Subcutaneous adipose tissue (tissue), 4 donors: Measurements from ENCODE around the gene ZNF566. TPM values are rescaled to one million over a fixed set of nuclear protein-coding genes. Genes with fewer than 3 reads are reported as not detected.

Experiments
- CTCF ChIP-seq: fragments of 450-650 bp; IDR thresholded peaks from one replicate; pipeline ENCODE4 v1.5.1; 2016; ENCODE audit warnings: low read depth, mild to moderate bottlenecking, control low read depth, antibody characterized with exemption, moderate library complexity
- total RNA-seq, 4 donors: library from RNA; depleted of rRNA; stranded (reverse); fragments of >200 nt; gene quantifications; one replicate each; pipeline ENCODE4 v1.1.0, GENCODE V29; 2016

The ZNF566 gene
- total RNA-seq, 4 donors from 2014 or later: 9.9 to 22.4 (median 13.8) TPM

DNA sequence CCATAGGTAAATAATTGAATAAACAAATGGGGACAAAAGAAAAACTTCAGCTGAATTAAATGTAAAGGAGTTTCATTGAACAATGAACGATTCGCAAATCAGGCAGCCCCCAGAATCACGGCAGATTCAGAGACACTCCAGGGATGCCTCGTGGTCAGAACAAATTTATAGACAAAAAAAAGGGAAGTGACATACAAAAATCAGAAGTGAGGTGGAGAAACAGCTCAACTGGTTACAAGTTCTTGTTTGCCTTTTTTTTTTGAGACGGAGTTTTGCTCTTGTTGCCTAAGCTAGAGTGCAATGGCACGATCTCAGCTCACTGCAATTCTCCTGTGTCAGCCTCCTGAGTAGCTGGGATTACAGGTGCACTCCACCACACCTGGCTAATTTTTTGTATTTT is 5.7 kb downstream of the ZNF566 start:
- no peak for TF ChIP-seq CTCF

DNA sequence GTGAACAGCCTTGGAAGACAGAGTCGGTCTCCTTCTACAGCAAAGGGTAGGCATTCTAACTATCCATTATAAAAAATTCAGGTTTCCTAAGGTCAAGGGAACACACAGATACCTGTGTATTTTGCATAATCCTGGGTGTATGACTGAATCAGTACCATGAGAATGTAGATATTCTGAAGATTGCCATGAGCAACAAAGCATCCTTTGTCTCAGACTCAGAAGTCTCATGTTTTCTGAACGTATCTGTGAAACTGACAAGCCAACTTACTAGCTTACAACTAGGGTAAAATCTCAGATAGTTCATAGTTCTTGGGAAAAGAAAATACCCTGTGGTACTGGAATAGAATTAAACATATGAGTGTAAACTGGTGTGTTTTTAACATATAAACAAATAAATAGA is 6.5 kb downstream of the ZNF566 start:
- no peak for TF ChIP-seq CTCF

GRCh38 chr19:36460046-36460445 is 29.3 kb downstream of the ZNF566 start:
- TF ChIP-seq CTCF: no peak

- no peak for TF ChIP-seq CTCF
These were observed 32.5 kb downstream of the ZNF566 start for GRCh38 chr19:36456831-36457230.

DNA sequence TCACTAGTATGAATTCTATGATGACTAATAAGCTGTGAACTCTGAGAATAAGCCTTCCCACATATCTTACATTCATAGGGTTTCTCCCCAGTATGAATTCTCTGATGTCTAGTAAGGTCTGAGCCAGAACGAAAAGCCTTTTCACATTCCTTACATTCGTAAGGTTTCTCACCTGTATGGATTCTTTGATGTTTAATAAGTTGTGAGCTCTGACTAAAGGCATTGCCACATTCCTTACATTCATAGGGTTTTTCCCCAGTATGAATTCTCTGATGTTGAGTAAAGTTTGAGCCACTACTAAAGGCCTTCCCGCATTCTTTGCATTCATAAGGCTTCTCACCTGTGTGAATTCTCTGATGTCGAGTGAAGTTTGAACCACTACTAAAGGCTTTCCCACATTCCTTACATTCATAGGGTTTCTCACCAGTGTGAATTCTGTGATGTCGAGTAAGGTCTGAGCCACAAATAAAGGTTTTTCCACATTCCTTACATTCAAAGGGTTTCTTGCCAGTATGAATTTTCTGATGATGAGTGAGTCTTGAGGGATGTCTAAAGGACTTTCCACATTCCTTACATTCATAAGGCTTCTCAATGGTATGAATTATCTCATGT is 40.2 kb downstream of the ZNF566 start:
- TF ChIP-seq CTCF: no peak

DNA sequence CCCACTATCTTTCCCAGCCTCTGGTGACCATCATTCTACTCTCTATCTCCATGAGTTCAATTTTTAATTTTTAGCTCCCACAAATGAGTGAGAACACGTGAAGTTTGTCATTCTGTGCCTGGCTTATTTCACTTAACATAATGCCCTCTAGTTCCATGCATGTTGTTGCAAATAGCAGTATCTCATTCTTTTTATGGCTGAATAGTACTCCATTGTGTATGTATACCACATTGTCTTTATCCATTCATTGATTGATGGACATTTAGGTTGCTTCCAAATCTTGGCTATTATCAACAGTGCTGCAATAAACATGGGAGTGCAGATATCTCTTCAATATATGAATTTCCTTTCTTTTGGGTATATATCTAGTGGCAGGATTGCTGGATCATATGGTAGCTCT is 48.0 kb downstream of the ZNF566 start:
- no peak for TF ChIP-seq CTCF

- TF ChIP-seq CTCF: no peak
These were observed 52.8 kb downstream of the ZNF566 start for GRCh38 chr19:36436531-36436930.
